Activated CD4-positive, alpha-beta T cell treated with anti-CD3 and anti-CD28 coated beads, Interleukin-2, Interleukin-6, amounts not matched to agents 100 ng/mL and 50 ng/mL, durations not matched to agents 16 hours and 8 hours (primary cell): ENCODE measurements around the gene LIN52.
"Not testable (repeated sequence)": the region's sequence is repeated elsewhere in the genome, so short reads cannot be mapped to it uniquely, and the experiment has no call there.

Experiments used
- DNase-seq: peaks from one replicate; pipeline ENCODE4 v3.0.0-alpha.2; 2020

The LIN52 gene

DNA sequence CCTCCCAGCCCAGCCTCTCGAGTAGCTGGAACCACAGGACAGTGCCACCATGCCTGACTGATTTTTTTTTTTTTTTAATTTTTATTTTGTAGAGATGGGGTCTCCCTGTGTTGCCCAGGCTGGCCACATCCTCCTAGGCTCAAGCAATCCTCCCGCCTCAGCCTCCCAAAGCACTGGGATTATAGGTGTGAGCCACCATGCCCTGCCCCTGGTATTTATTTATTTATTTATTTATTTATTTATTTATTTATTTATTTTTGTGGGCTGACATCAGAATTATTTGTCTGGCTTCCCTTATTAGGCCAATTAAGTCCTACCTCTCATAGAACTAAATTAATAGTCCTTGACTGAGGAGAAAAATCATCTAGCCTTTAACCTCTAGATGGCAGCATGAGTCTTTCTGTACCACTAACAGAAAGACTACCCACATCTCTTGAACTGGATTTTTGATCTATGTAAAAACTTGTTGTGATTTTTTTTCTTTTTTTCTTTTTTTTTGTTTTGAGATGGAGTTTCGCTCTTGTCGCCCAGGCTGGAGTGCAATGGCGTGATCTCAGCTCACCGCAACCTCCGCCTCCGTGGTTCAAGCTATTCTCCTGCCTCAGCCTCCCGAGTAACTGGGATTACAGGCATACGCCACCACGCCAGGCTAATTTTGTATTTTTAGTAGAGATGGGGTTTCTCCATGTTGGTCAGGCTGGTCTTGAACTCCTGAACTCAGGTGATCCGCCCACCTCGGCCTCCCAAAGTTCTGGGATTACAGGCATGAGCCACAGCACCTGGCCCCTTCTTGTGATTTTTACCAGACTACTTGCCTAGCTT, 26.9 kb downstream of the LIN52 start:
- DNase-seq = peak; percentile 51

DNA sequence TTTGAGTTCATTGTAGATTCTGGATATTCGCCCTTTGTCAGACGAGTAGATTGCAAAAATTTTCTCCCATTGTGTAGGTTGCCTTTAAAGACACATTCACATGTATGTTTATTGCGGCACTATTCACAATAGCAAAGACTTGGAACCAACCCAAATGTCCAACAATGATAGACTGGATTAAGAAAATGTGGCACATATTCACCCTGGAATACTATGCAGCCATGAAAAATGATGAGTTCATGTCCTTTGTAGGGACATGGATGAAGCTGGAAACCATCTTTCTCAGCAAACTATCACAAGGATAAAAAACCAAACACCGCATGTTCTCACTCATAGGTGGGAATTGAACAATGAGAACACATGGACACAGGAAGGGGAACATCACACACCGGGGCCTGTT, 40.7 kb downstream of the LIN52 start:
- DNase-seq = not testable (repeated sequence)

DNA sequence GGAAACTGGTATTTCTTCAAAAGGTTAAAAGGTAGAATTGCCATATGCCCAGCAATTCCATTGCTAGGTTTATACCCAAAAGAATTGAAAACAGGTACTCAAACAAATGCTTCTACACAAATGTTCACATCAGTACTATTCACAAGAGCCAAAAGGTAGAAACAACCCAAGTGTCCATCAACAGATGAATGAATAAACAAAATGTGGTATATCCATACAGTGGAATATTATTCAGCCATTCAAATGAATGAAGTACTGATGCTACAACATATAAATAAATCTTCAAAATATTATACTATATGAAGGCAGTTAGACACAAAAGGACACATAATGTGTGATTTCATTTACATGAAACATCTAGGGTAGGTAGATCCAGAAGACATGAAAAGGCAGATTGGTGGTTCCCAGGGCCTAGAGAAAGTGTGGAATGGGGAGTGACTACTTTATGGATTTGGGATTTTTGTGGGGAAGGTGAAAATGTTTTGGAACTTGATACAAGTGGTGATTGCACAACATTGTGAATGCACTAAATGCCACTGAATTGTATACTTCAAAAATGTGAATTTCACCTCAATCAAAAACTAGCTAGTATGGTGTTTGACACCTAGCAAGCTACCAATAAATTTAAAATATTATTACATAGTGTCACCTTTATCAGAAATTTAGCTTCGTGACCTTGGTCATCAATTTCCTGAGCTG, 41.7 kb downstream of the LIN52 start:
- no peak for DNase-seq

DNA sequence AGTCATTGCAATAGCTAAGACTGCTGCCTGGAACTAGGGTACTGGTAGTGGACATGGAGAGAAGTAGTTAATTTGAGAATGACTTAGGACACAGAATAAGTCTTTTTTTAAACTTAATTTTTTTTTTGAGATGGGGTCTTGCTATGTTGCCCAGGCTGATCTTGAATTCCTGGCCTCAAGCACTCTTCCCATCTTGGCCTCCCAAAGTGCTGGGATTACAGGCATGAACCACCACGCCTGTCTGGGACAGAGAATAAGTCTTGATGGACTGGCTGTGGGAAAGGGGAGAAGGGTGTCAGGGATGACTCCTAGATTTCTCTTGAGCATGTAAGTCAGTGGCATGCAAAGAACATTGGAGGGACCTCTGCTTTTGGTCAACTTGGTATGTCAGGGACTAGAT, 42.9 kb downstream of the LIN52 start:
- no peak for DNase-seq

DNA sequence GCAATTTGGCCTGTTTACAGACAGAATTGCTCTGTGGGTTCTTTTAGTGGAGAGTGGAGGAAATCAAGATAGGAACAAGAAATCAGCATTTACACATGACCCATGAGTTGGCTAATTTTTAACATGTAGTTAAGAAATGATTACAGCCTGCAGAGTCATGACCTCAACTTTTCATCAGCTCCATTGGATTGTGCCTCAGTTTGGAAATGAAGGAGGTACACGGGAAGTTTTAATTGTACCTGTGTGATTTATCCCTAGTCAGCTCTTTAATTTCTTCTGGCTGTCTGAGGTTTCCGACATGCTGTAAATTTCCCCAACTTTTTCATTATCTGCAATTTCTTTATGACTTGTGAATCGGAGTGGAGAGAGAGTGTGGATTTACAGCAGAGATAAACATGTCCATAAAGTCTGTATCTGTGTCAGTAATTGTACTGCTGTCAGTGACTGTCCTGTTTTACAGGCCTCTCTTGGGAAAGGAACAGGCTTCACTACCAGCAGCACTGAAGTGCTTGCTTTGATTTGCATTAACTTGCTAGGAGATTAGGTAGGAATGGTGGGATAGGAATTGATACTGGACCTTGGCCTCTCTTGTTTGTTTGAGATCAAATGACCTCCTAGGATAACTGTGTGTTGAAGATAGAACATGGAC, 49.2 kb downstream of the LIN52 start:
- DNase-seq = no peak

DNA sequence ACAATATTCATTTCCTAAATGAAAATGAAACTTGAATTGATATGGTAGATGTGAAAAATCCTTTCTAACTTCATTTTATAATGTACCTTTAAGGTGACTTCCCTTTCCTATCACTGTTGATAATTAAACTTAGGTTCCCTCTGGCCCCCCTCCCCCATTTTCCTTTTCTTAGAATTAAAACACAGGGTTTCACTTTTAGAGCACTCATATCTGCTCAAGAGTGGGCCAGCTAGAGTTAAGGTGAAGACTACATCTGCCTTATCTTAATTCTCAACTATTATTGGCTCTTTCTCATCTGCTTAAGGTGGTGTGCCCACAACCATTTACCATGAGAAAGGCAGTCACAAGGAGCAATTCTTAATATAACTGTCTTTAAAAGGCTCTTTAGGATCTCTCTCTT, 49.7 kb downstream of the LIN52 start:
- no peak for DNase-seq

DNA sequence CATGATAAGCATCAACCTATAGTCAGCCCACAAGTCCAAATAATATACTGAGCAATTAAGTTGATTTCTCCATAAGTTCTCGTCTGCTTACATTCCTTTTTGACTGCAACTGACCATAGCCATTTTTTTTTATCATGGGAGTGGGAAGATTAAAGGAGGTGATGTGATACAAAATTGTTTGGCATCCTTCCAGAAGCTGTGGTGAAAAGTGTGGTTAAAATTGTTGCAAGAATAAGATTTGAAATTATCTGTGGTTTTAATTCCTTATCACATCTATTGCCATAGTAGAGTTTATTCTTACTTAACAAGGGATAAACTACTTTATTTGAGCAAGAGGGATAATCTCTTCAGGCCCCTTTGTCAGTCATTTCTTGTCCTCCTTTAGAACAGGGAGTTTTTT, 50.7 kb downstream of the LIN52 start:
- no peak for DNase-seq

DNA sequence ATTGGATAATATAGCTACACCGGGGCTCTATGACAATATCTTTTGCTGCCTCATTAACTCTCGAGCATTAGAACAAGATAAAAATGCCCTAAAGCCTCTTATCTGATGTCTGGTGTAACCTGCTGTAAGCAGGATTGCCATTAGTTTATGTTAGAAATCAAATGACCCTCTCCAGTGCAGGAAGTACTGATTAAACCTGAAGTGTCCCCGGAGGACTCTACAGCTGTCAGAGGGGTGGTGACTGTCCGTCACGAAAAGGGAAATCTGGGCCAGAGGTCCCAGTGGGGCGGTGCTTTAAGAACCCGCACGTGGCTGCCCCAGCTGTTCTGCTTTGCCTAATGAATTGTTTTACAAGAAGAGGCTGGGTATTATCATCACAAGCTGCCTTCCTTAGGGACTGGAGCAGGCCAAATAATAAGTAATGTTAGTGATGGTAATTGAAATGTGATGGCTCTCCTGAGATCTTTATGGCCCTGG, 55.7 kb downstream of the LIN52 start:
- DNase-seq = no peak

DNA sequence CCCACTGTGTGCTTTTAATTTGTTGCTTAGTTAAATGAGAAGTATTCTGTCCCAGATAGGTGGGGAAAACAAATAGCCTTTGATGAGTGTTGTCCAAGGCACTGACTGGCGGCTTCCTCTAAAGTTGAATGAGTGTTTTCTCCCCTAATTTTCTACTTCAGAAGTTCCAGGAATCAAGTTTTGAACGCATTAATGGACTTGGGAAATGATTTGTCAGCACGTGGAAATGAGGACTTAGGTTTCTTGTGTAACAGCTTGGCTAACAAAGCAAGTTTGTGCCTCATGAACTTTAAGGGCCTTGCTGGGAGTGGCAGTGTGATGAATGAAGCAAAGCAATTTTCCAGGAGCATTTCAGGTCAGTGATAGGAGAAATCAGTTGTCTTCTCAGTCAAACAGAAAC, 56.9 kb downstream of the LIN52 start:
- no peak for DNase-seq

DNA sequence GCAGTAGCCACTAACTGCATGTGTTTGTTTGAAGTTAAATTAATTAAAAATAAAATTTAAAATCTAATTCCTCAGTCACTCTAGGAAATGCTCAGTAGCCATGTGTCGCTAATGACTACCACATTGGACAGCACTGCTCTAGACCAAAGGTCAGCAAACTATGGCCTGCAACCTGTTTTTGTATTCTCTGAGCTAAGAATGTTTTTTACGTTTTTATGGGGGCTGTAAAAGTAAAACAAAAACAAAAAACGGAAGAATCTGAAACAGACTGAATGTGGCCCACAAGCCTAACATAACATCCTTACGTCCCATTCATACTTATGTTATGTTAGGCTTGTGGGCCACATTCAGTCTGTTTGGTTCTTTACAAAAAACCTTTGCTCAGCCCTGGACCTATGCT, 57.8 kb downstream of the LIN52 start:
- no peak for DNase-seq

DNA sequence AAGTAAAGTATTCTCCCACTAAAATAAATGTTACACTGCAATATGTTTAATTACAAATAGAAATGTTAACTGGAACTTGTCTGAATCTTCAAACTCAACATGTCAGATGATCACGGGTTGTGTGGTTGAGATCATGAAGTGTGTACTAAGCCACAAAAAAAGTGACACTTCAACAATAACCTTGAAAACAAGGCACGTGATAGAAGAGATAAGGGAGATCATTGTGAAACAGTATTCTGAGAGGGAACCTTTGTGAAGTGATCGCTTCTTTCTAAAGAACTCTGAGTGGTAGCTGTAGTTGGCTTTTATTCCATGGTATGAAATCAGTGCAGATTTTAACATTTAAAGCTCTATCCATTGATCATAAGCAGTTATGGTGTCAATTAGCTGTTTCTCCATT, 60.0 kb downstream of the LIN52 start:
- peak; percentile 11 for DNase-seq

DNA sequence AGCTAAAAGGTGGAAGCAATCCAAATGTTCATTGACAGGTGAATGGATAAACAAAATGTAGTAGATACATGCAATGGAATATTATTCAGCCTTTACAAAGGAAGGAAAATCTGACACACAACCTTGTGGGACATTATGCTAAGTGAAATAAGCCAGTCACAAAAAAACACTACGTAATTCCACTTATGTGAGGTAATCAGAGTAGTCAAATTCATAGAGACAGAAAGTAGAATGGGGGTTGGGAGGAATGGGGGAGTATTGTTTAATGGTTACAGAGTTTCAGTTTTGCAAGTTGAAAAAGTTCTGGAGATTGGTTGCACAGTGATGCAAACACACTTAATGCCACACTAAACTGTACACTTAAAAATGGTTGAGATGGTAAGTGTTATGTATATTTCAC, 62.8 kb downstream of the LIN52 start:
- peak; percentile 3 for DNase-seq

DNA sequence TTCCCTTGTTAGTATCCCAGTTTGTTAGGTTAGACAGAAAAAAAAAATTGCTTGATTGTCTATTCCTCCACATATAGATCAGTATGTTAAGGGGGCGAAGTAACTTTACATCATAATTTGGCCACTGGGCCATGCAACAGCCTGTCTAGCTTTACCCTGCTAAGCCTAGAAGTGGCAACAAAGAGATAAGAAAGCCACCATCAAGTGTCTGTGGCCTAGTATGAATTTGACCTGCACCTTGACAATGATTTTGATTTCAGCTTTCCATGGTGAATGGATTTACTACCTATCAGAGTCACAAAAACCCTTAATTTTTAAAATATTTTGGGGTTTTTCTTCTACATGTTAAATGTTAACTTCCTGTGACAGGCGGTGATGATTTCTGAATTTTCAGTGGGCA, 63.9 kb downstream of the LIN52 start:
- no peak for DNase-seq

DNA sequence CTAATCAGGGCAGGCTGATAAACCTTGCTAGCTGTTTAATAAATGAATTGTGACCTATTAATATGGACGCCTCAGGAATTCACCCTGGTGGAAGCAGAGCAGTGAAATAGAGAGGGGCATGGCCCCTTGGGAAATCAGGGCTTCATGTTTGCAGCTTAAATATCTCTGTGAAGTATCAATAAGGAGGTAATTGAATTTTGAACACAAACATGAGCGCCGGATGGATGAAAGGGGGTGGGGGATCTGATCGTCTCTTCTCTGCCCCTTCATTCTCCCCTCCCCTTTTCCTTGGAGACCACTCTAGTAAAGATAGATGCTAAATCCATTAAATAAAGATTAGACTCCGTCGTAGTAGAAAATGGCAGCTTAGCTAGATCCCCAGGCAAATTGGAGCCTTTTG, 70.5 kb downstream of the LIN52 start:
- no peak for DNase-seq

DNA sequence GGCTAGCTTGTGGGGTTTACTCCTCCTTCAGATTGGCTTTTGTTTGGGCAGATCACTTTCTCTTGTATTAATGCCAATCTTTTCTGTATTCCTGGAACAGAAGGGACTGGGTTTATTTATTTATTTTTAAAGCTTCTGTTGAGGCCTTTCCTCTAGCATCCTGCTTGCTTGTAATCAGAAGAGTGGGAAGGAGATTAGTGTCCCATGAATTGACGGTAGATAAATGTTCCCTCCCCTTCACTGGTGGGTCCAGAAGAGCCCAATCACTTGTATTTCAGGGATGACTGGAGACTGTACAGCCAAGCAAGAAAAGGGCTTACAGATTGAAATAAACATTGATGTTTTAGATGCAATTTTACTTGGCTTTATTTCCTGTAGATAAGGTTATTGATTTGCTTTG, 71.0 kb downstream of the LIN52 start:
- no peak for DNase-seq

DNA sequence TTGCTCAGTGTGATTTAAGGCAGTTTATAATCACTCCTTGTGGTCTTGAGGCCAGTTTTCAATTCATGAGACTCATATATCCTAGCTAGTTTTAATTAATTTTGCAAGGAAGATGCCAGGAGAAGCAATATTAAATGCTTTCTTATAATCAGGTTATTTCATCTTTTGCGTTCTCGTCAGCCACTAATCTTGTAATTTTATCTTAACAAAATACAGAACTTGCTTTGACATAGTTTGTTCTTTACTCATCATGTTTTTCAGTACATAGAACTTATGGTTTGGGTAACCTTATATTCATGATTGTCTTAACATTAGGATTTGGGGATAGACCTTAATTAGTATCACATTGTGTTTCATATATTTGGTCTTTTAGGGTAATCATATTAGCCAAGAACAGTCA, 76.0 kb downstream of the LIN52 start:
- no peak for DNase-seq

DNA sequence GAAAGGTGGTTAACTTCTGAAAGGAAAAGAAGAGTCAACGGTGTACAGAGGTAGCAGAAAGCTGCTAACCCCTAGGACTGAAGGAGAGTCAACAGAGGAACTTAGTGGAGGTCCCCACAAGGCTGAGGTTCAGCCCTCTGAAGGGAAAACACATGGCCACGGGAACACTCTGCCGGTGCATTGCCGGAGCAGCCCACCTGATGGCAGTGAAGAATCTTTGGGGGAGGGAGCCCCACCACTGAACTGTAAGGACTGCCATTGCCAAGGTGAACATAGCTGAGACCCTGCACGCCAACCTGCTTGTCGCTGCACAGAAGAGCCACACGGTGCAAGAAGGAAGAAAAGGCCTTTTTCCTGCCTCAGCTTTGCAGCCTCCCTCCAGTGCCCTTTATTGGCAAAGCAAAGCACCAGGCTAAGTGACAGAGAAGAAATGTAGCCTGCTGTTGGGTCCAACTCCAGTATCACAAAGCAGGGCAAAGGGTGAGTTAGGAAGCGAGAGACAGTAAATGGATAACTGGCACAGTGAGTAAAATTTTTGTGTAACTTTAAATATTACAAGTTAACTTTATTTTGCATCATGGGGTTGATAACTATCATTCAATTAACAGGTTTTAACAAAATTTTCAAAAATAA, 76.9 kb downstream of the LIN52 start:
- DNase-seq = no peak

DNA sequence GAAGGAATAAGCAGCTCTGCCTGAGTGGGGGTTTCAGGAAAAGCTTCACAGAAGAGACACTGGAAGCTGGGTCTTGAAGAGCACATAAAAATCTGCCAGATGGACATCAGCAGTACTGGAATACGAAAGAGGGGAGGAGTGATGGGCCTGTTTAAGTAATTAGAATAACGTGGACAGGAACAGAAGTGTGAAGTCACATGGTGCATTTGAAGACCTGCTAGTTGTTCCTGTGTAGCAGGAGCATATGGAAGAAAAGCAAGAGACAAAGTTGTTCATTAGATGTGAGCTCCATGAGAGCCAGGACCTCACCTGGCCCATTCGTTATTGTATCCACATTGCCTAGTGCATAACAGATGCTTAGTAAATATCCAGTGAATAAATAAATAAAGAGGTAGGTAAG, 85.2 kb downstream of the LIN52 start:
- DNase-seq = no peak

DNA sequence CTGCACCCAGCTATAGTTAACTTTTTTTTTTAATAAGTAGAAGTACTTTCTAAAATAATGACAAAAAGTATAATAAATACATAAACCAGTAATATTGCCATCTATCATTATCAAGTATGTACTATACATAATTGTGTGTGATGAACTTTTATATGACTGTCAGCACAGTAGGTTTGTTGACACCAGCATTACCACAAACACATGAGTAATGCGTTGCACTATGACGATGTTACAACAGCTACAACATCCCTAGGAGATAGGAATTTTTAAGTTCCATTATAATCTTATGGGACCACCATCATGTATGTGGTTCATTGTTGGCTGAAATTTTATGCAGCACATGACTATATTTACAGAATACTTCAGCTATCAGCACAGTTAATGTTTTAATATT, 91.6 kb downstream of the LIN52 start:
- no peak for DNase-seq

DNA sequence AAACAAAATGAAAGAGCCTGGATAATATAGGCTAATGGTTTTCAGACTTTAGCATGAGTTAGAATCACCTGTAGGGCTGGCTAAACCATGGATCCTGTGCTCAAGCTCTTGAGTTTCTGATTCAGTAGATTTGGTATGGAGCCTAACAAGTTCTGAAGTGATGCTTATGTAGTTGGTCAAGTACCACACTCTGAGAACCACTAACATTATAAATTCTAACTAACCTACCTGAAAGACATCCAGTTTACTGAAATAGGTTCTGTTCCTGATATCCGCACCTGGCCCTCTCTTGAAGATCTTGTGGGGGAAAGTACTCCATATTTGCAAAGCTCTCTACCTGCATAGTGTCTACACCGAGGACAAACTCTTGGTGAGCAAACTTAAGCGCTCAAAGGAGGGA, 95.1 kb downstream of the LIN52 start:
- DNase-seq = no peak

DNA sequence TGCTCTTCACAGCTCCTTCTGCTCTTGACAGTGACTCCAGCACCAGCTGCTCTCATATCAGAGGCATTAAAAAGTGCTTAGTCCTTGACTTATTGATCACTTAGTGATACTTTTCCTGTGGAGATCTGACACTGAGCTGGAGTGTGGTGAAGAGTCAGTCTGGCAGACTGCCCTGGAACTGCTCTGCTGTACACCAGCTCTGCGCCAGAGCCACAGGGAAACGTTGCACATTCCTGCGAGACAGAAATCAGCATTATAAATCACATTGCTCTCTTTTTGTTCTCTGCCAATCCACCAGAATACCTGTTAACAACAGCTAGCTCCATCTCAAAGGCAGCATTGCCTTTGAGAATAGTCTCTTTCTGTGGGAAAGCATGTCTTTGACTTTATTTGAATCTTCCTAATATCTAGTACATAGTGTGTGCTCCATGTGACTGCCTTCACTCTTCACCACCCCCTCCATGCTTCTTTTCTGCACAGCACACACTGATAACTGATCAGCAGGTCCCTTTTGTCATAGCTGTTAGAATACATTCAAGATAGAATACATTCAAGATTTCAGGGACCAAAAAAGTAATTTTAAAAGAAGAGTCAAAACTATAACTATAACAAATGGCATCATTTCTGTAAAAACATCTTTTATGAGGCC, 106.3 kb downstream of the LIN52 start:
- DNase-seq = no peak

DNA sequence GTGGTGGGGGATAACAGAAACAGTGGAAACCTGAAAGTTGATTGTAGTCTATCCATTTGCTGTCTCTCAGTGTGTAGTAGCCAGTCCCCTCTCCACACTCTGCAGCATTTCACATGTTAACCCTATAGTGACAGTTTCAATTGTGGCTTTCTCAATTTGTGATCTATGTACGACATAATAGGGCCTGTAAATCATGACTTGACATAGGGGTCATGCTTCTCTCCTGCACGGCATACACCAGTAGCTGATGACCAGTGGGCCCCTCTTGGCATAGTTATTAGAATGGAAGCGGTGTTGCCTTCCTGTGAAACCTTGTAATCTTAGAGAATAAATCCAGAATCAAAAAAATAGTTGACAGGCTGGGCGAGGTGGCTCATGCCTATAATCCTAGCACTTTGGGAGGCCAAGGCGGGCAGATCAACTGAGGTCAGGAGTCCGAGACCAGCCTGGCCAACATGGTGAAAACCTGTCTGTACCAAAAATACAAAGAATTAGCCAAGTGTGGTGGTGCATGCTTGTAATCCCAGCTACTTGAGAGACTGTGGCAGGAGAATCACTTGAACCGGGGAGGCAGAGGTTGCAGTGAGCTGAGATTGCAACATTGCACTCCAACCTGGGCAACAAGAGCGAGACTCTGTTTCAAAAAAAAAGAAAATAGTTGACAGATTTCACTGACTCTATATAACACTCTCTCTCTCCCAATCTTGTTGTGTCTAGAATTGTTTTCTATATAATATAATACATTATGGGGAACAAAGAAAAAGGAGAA, 109.9 kb downstream of the LIN52 start:
- DNase-seq = no peak
